OCI-LY7 (cell line): ENCODE measurements around the gene GNRH2. TPM values are rescaled to one million over a fixed set of nuclear protein-coding genes. Genes with fewer than 3 reads are reported as not detected.
A peak's percentile ranks its signal among the peaks of the same experiment; 100 is the strongest.

Experiments used
- BruUV-seq: library from RNA; stranded (reverse); fragments of 400-500 nt; replicated peaks from 2 replicates; lab custom pipeline; 2021; lab: Mats Ljungman, UMichigan
- CTCF ChIA-PET: fragments of 300-600 bp; sonication (Branson Sonifier 250); formaldehyde crosslinking; loops from one replicate; lab custom pipeline; 2022; ENCODE audit warnings: antibody characterized with exemption; ENCODE audit not compliant: unreplicated experiment; lab: Charles Lee
- POLR2A ChIA-PET: fragments of 300-600 bp; sonication (Branson Sonifier 250); formaldehyde crosslinking; loops from one replicate; lab custom pipeline; 2022; ENCODE audit warnings: antibody characterized with exemption; lab: Charles Lee
- DNase-seq: peaks from one replicate; pipeline ENCODE4 v3.0.0-alpha.2; 2015; ENCODE audit warnings: low spot score
- H2AFZ ChIP-seq: fragments of 200-600 bp; sonication (generic), shearing (Covaris generic); 2 replicates; pipeline ENCODE4 v1.6.1; 2014; ENCODE audit warnings: mild to moderate bottlenecking, antibody characterized with exemption, low read length, moderate library complexity
- H3K27ac ChIP-seq: fragments of 200-600 bp; sonication (generic); 2 replicates; pipeline ENCODE4 v1.5.1; 2014; ENCODE audit warnings: mixed run types, low read depth, mild to moderate bottlenecking, moderate library complexity, low read length, inconsistent platforms; ENCODE audit not compliant: poor library complexity, severe bottlenecking
- H3K36me3 ChIP-seq: fragments of 200-600 bp; sonication (generic); 2 replicates; pipeline ENCODE4 v1.6.1; 2014; ENCODE audit warnings: mild to moderate bottlenecking, antibody characterized with exemption, low read length, moderate library complexity, mixed read lengths; ENCODE audit not compliant: insufficient read depth
- H3K4me1 ChIP-seq: fragments of 200-600 bp; sonication (generic); 2 replicates; pipeline ENCODE4 v1.5.1; 2014; ENCODE audit warnings: mild to moderate bottlenecking, low read length; ENCODE audit not compliant: insufficient read depth, poor library complexity, severe bottlenecking
- H3K4me2 ChIP-seq: fragments of 200-600 bp; sonication (generic); 2 replicates; pipeline ENCODE4 v1.6.1; 2014; ENCODE audit warnings: mild to moderate bottlenecking, low read length
- H3K4me3 ChIP-seq: fragments of 200-600 bp; sonication (generic); 2 replicates; pipeline ENCODE4 v1.5.1; 2014; ENCODE audit warnings: mild to moderate bottlenecking, low read depth, low read length; ENCODE audit not compliant: poor library complexity, severe bottlenecking
- H3K79me2 ChIP-seq: fragments of 200-600 bp; sonication (generic); 2 replicates; pipeline ENCODE4 v1.6.1; 2016; ENCODE audit warnings: low read depth, mild to moderate bottlenecking, low read length, moderate library complexity, mixed read lengths; ENCODE audit not compliant: insufficient read depth
- H3K9me2 ChIP-seq: fragments of 200-600 bp; sonication (generic); 2 replicates; pipeline ENCODE4 v1.6.1; 2016; ENCODE audit warnings: mild to moderate bottlenecking, low read length, mixed read lengths; ENCODE audit not compliant: insufficient read depth
- H3K9me3 ChIP-seq: fragments of 200-600 bp; sonication (generic); 2 replicates; pipeline ENCODE4 v1.6.1; 2014; ENCODE audit warnings: mild to moderate bottlenecking, mixed run types, low read length, mixed read lengths
- H4K20me1 ChIP-seq: fragments of 200-600 bp; sonication (generic); 2 replicates; pipeline ENCODE4 v1.6.1; 2014; ENCODE audit warnings: mild to moderate bottlenecking, antibody characterized with exemption, low read length, moderate library complexity, mixed read lengths; ENCODE audit not compliant: insufficient read depth
- EZH2phosphoT487 ChIP-seq: fragments of 200-600 bp; sonication (generic); IDR thresholded peaks from 2 replicates; pipeline ENCODE4 v1.6.1; 2018; ENCODE audit warnings: low read depth, borderline replicate concordance, mild to moderate bottlenecking, mixed run types, antibody characterized with exemption, low read length, moderate library complexity, mixed read lengths
- intact Hi-C: fragments of 100-400 bp; cut with micrococcal nuclease; formaldehyde crosslinking; loops from one replicate; pipeline ENCODE4 v1.10.0; 2022; ENCODE audit not compliant: unreplicated experiment
- total RNA-seq, 2 experiments: library from RNA; depleted of rRNA in 1 of 2; stranded (reverse); fragments of >200 nt in 1 of 2; shearing (Covaris generic) in 1 of 2; gene quantifications; 2 replicates each; pipeline ENCODE4 v1.2.3, GENCODE V29; 2014 to 2022
- TF ChIP-seq, protein P1 (sequence below): fragments of 200-600 bp; sonication (generic); conservative IDR thresholded peaks from 2 replicates; pipeline ENCODE4 v1.5.1; 2014; ENCODE audit warnings: mild to moderate bottlenecking, antibody characterized with exemption, low read length, moderate library complexity, mixed read lengths

Gene GNRH2
- total RNA-seq, 2 experiments from 2014 or later = 0.44 to 0.61 TPM

DNA sequence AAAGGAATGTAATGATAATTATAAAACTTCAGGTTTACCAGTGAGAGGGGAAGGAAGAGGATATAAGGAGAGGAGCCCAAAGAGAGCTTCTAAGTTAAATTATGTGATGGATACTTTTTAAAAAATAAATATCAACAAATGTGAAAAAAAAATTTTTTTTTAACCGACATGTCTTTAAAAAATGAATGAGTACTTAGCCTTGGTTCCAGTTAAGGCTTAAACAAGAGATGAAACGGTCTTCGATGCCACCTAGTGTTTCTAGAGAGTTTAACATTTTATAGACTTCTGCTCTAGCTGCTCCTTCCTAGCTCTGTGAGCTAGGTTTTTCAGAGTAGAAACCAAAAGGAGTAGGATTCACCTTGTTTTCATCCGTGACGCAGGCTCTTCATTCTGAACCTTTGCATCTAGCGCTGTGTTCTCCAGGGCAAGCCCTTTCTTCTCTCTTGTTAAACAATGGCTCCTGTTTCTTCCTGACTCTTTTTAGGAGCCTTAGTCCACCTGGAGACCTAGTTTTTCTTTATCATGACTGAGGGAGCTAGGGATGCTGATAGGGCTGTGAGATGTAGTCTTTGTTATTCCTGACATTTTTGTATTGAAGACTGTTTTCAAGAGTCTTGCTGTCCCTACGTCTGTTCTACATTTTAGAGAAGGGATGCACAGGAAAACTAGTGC lies 42.4 kb upstream of the GNRH2 start:
- CTCF ChIA-PET = interaction anchor here (0.8 kb wide), 1 partner anchor 135 kb away, joined by 3 read pairs; no protein-coding TSS in a partner anchor
- no peaks in the 10 kb centered on the region for H3K9me3 ChIP-seq
- no peak overlapping the region for H3K27ac ChIP-seq
- H3K79me2 ChIP-seq = no peaks in the 10 kb centered on the region
- no peaks in the 10 kb centered on the region for H3K4me1 ChIP-seq
- H3K36me3 ChIP-seq = peaks cover 19% of the 10 kb centered on the region
- TF ChIP-seq EZH2phosphoT487 = no peak
- TF ChIP-seq, protein P1, sequence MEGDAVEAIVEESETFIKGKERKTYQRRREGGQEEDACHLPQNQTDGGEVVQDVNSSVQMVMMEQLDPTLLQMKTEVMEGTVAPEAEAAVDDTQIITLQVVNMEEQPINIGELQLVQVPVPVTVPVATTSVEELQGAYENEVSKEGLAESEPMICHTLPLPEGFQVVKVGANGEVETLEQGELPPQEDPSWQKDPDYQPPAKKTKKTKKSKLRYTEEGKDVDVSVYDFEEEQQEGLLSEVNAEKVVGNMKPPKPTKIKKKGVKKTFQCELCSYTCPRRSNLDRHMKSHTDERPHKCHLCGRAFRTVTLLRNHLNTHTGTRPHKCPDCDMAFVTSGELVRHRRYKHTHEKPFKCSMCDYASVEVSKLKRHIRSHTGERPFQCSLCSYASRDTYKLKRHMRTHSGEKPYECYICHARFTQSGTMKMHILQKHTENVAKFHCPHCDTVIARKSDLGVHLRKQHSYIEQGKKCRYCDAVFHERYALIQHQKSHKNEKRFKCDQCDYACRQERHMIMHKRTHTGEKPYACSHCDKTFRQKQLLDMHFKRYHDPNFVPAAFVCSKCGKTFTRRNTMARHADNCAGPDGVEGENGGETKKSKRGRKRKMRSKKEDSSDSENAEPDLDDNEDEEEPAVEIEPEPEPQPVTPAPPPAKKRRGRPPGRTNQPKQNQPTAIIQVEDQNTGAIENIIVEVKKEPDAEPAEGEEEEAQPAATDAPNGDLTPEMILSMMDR = peak; percentile 83
- H2AFZ ChIP-seq = no peak overlapping the region
- no peaks in the 10 kb centered on the region for H4K20me1 ChIP-seq
- POLR2A ChIA-PET = interaction anchor here (0.6 kb wide), 1 partner anchor 97 kb away, joined by 3 read pairs; no protein-coding TSS in a partner anchor
- peak; percentile 75 for DNase-seq
- no peak overlapping the region for H3K4me2 ChIP-seq
- no TSS peak for BruUV-seq
- no peaks in the 10 kb centered on the region for H3K9me2 ChIP-seq
- intact Hi-C loops = loop anchor here (1.0 to 10.0 kb wide), 3 partner anchors 84 to 286 kb away; no protein-coding TSS in a partner anchor
- no peak overlapping the region for H3K4me3 ChIP-seq

DNA sequence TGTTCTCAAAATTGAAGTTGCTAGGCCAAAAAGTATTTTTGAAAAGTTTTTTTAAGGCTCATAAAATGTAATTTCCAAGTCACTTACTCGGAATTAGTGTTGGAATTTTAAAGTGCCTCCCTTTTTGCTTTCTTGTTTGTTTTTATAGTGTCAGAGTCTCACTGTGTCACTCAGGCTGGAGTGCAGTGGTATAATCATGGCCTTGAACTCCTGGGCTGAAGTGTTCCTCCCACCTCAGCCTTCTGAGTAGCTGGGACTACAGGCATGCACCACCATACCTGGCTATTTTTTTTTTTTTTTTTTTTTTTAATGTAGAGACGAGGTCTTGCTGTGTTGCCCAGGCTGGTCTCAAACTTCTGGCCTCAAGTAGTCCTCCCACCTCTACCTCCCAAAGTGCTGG lies 40.0 kb upstream of the GNRH2 start:
- Histone ChIP-seq H3K9me2 (no peaks in the 10 kb centered on the region), H3K79me2 (no peaks in the 10 kb centered on the region), H3K27ac (no peak overlapping the region), H3K4me3 (no peak overlapping the region), H2AFZ (no peak overlapping the region), H3K4me2 (no peak overlapping the region), H3K9me3 (no peaks in the 10 kb centered on the region), H3K4me1 (no peaks in the 10 kb centered on the region), H4K20me1 (no peaks in the 10 kb centered on the region), H3K36me3 (peaks cover 36% of the 10 kb centered on the region)
- no peak for TF ChIP-seq EZH2phosphoT487
- TF ChIP-seq, protein P1 = no peak
- ChIA-PET CTCF (no interaction called here), POLR2A (interaction anchor here (0.6 to 0.8 kb wide), 2 partner anchors 12 to 260 kb away, joined by 3 read pairs; no protein-coding TSS in a partner anchor)
- intact Hi-C loops = loop anchor here (5.0 to 10.0 kb wide), 2 partner anchors 86 to 289 kb away; no protein-coding TSS in a partner anchor
- no peak for DNase-seq
- BruUV-seq = no TSS peak
